Islet precursor cell (in vitro differentiated cells): ENCODE measurements around the gene DOCK3.
"Not testable (repeated sequence)": the region's sequence is repeated elsewhere in the genome, so short reads cannot be mapped to it uniquely, and the experiment has no call there.

Source experiments
- DNase-seq: peaks from one replicate; pipeline ENCODE4 v3.0.0-alpha.2; 2018

The DOCK3 gene

DNA sequence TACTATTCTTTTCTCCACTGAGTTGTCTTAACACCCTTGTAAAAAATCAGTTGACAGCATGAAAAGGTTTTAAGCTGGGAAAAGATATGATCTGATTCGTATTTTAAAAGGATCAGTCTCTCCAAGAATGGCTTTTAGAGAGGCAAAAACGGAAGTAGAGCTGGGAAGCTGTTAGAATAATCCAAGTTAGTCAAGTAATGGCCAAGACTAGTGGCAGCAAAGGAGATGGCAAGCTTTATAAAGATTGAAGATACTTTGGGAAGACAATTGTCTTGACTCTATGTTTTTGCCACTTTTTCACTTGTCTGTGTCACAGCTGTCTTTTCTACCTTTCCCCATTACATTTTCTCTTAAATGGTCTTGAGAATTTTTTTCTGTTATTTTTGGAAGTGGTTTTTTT lies 466.8 kb downstream of the DOCK3 start:
- DNase-seq: no peak

DNA sequence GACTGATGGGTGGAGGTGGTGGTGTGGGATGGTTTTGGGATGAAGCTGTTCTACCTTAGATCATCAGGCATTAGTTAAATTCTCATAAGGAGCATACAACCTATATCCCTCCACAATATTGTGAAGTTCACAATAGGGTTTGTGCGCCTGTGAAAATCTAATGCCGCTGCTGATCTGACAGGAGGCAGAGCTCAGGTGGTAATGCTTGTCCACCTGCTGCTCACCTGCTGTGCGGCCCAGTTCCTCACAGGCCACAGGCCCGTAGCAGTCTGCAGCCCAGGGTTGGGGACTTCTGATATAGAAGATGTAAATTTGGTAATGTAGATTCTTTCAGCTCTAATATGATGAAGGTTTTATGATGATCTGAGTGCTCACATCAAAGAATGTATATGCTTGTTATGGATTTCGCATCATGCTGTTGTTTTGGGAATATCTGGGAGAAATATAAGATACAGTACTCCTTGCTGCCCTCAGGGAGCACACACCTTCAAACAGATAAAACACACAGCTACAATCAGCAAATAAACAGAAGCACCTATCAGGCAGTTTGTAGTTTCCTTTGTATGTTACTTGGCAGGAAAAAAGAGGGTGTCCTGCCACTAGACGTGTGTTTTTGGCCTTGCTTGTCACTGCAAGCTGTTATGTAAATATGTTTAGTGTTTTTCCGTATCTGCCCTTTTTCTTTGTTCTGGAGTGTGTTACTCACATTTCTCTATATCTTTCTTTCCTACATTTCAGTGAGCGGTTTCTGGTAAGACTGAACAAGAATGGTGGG lies 471.3 kb downstream of the DOCK3 start:
- no peak for DNase-seq

DNA sequence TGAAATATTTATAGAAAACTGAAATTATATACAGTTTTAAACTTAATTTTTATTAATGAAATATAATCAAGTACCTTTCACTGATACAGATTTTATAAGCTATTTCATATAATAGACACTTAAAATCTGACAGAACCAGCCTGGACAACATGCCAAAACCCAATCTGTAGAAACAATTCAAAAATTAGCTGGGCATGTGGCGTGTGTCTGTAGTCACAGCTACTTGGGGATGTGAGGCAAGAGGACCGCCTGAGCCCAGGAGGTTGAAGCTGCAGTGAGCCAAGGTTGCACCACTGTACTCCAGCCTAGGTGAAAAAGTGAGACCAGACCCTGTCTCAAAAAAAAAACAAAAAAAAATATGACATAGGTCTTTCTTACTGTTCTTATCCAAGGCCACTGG lies 472.1 kb downstream of the DOCK3 start:
- no peak for DNase-seq

DNA sequence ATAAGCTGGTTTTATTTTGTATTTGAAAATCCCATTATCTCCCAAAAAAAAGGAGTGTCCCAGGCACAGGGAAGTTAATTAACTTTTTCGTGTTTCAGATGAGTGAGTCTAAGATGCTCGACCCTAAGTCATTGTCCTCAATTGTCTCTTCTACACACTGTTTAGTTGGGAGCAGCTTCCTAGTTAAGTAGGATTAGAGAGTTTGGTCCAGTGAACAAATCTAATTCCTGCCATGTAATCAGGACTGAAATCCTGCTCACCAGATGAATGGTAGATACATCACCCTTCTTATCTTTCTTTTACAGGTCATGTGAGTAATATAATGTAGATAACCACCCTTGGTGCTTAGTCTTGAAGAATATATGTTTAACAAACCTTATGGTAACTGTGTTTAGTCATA lies 481.4 kb downstream of the DOCK3 start:
- DNase-seq: no peak

DNA sequence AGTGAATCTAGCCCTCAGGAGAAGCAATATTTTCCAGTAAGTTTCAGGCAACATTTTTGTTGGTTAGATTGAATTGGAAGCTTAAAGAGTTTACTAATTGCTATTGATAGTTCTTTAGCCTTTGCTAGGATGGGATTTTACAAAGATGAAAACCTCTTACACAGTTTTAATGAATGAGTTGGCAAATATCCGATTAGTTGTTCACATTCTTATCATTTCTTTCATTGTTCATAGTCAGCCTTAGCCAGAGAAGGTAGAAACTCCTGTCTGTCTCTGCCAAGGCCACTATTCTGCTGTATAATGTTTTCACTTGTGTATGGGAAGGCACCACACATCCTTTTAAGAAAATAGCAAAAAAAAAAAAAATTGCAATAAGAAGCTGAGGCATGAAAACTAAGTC lies 488.3 kb downstream of the DOCK3 start:
- no peak for DNase-seq

DNA sequence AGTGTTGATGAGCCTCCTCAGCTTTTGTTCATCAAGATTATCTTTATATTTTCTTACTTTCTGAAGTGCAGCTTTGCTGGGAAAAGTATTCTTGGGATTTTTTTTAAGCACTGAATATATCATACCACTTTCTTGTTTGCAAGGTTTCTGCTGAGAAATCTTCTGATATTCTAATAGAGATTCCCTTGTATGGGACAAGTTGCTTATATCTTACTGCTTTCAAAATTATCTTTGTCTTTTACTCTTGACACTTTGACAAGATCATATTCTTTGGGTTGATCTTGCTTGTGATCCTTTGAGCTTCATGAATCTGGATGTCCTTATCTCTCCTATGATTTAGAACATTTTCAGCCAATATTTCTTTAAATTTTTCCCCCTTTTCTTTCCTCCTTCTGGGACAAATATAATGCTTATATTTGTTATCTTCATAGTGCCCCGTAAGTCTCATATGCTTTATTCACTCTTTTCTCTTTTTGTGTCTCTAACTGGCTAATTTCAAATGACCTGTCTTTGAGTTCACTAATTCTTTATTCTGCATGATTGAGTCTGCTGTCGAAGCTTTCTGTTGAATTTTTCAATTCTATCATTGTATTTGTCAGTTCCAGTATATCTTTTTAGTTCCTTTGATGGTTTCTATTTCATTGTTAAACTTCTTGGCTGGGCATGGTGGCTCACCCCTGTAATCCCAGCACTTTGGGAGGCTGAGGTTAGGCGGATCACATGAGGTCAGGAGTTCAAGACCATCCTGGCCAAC lies 499.0 kb downstream of the DOCK3 start:
- DNase-seq: no peak

DNA sequence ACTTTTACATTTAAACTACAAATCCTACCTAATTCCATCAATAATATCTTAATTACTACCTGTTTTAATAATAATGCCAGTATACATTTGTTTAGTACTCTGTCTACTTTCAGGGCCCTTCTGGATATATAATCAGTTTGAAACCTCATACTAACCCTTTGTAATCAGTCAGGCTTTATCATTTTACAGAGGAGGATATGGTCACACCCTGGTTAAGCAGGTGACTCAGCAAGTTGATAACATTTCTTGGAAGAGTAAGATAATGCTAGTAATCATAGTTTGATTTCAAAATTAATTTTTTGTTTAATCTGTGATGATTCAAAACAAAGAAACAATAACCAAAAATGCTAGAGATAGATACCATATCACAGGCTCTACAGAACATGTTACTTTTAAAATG lies 502.2 kb downstream of the DOCK3 start:
- DNase-seq: no peak

DNA sequence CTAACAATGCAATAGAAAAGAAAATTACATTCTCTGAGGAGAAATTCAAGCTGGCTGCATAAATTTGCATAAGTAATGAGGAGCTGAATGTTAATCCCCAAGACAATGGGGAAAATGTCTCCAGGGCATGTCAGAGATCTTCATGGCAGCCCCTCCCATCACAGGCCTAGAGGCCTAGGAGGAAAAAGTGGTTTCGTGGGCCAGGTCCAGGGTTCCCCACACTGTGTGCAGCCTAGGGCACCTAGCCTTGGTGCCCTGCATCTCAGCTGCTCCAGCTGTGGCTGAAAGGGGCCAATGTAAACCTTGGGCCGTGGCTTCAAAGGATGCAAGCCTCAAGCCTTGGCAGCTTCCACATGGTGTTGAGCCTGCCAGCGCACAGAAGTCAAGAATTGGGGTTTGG lies 511.7 kb downstream of the DOCK3 start:
- not testable (repeated sequence) for DNase-seq

DNA sequence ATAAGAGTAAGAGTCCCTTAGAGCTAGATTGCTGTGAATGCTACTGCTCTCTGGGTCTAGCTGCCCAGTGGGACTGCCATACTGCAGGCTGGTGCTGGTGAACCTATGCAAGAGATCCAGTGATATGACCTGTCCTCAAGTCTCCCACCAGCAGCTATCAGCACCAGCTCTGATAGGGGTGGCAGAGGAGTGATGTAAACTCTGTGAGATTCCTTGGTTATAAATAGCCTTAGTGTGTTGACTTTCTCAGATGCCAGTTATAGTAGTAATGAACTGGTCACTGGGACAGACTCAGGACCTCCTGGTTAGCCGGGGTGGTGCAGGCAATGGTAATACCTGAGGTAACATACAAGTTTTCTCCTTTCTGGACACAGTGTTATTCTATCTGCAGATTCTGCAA lies 515.5 kb downstream of the DOCK3 start:
- no peak for DNase-seq

DNA sequence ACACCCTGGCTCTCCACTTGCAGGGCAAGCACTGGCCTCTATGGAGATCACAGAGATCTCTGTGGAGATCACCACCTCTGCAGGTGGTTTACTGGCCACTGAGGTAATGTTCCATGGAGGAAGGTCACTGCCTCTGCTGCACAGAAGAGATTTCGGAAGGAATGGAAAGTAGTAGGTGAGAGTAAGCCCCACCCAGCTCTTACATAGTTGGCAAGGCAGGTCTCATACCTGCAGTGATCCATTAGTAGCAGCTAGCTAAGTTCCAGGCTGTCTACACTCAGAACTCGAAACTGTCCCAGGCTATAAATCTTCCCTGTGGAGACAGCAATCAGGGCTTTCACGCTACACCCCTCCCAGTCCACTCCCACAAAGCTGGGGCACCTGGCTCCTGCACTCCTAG lies 516.1 kb downstream of the DOCK3 start:
- no peak for DNase-seq

DNA sequence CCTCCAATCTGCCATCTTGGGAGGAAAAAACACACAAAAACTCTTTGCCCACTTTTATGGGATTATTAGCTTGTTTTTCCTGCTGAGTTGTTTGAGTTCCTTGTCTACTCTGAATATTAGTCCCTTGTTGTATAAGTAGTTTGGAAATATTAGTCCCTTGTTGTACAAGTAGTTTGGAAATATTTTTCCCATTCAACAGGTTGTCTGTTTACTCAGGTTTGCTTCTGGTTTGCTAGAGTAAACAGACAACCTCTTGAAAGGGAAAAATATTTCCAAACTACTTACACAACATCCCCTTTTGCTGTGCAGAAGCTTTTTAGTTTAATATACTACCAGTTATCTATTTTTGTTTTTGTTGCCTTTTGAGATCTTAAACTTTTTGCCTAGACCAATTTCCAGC lies 517.0 kb downstream of the DOCK3 start:
- no peak for DNase-seq

DNA sequence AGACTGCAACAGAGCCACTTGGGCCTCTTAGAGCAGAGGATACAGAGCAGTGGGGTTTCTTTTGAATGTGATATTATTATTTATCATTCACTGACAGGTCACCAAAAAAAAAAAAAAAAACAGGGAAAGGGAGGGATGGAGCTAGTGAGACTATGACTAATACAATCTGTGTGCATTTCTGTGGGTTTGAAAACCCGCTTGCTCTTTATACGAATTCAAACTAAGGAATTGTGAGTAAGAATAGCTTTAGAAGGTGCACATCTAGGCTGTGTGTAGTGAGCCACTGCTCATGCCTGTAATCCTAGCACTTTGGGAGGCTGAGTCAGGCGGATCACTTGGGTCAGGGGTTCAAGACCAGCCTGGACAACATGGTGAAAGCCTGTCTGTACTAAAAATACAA lies 523.8 kb downstream of the DOCK3 start:
- DNase-seq: no peak

DNA sequence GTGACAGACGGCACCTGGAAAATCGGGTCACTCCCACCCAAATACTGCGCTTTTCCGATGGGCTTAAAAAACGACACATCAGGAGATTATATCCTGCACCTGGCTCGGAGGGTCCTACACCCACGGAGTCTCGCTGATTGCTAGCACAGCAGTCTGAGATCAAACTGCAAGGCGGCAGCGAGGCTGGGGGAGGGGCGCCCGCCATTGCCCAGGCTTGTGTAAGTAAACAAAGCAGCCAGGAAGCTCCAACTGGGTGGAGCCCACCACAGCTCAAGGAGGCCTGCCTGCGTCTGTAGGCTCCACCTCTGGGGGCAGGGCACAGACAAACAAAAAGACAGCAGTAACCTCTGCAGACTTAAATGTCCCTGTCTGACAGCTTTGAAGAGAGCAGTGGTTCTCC lies 524.6 kb downstream of the DOCK3 start:
- not testable (repeated sequence) for DNase-seq

DNA sequence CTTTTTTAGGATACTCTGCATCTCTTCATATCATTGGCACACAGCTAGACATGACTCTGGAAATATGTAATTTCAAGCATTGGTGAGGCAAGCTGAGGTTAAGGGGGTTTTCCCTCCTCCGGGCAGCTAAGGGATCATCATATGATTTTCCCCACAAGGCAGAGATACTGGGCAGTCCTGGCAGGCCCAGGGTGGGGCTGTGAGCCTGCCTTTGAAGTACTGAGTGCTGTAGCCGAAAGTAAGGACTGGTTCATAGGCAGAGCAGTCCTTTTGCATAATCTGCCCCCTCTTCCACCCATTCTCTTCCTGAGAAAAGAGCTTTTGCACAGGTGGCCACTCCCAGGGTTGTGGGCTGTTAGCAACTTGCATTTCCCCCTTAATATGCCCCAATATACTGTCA lies 541.6 kb downstream of the DOCK3 start:
- DNase-seq: no peak

DNA sequence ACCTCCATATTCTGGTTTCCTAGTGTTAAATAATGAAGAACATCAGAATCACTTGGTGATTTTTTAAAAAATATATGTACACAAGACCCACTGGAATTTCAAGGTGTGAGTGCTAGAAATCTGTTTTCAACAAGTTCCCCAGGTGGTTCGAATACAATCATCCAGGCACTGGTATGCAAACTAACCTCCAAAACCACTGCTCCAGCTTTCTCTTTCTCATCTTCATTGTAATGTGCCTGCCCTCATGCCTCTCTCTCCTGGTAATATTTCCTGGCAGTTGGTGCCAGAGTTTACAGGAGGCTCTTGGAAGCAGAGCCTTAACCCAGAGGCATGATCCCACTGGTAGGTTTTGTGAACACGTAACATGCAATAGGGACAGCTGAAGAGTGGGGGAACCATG lies 547.2 kb downstream of the DOCK3 start:
- DNase-seq: no peak

DNA sequence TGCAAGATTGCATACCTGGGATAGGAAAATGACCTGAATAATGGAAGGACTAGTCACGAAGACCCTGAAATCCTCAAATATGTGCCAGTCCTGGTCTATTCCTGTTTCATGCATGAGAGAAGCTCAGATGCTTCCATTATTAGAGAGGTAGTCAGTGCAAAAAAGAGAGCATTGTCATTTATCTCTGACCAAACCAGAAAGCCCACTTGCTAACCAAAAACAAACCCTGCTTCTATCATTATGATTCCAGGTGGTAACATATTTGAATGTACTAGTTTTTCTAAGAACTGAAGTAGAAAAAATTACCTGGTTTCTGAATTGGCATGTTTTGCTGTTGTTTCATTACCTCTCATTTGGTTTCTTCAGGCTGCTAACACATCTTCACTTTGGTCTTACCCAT lies 549.6 kb downstream of the DOCK3 start:
- DNase-seq: no peak

DNA sequence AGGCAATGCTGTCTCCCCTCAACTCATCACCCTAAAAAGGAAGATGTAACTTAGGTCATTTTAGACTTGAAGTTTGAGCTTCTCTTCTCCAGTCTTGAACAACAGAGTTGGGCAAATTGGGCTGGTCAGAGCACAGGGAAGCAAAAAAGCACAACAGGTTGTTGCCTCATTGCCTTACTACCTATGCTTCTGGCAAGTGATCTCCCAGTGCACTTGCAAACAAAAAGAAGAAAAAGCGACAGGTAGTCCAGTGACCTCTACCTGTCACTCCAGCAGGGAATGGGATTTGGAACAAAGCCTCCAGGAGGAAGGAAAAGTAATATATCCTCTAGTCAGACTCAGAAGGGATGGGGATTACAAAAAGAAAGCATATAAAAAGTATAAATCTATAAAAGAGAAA lies 550.1 kb downstream of the DOCK3 start:
- no peak for DNase-seq

DNA sequence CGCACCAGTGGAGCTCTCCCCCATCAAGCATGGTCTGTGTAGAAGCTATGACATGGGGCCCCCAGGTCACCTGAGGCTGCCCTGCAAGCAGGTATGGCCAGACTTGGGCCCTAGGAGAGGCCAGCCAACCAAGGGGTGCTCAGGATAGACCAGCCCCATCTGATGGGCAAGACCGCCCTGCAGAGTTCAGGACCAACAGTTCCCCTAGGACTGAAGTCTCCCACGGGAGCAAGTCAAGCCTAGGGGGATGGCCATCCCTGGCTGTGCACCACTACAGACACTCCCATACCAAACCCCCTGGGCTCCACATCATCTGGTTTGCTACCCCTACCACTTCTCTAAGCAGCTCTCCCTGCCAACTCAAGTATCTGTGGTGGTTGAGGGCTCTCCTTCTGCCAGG lies 568.2 kb downstream of the DOCK3 start:
- DNase-seq: no peak

DNA sequence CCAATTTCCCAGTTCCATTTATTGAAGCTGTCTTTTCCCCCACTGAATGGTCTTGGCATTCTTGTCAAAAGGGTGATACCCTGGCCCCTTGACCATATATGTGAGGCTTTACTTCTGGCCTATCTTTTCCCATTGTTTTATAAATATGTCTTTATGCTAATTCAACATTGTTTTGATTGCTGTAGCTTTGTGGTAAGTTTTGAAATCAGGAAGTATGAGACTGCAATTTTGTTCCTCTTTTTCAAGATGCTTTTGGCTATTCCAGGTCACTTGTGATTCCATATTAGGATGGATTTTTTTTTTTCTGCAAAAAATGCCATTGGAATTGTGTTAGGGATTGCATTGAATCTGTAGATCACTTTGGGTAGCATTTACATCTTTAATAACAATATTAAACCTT lies 569.2 kb downstream of the DOCK3 start:
- no peak for DNase-seq

DNA sequence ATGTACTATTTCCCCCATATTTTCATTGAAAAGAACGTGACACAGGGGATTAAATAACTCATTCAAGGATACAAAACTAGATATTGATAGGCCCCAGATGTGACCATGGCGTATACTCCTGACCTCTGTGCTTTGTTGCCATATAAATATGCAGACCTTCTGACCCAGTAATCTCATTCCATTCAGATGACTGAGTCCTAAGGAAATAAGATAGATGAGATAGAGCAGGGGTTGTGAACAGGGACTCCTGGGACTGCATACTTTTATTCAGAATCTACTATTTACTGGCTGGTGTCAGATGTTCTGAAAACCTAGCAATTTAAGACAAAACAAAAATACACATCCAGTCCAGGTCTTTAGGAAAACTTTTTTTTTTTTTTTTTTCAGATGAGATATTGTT lies 571.1 kb downstream of the DOCK3 start:
- DNase-seq: no peak

DNA sequence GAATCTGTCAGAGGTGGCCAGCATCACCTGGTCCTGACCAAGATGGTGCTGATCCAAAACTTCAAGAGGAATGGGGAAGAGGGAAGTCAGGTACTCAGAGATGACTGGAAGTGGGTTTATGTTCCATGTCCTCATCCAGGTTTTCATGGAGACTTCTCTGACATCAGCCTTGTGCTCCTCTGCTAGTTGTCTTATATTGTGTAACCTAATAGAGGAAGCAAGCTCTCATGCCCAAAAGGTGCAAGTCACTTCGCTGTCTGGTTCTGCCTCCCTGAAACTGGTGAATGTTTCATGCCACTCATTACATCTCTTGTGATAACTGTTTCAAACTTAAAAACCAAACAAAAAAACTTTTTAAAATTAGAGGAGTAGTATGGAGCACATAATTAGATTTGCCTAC lies 583.1 kb downstream of the DOCK3 start:
- DNase-seq: no peak

DNA sequence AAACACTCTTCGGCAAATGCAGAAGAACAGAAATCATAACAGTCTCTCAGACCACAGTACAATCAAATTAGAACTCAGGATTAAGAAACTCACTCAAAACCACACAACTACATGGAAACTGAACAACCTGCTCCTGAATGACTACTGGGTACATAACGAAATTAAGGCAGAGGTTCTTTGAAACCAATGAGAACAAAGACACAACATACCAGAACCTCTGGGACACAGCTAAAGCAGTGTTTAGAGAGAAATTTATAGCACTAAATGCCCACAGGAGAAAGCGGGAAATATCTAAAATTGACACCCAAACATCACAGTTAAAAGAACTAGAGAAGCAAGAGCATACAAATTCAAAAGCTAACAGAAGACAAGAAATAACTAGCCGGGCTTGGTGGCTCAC lies 589.4 kb downstream of the DOCK3 start:
- DNase-seq: not testable (repeated sequence)

DNA sequence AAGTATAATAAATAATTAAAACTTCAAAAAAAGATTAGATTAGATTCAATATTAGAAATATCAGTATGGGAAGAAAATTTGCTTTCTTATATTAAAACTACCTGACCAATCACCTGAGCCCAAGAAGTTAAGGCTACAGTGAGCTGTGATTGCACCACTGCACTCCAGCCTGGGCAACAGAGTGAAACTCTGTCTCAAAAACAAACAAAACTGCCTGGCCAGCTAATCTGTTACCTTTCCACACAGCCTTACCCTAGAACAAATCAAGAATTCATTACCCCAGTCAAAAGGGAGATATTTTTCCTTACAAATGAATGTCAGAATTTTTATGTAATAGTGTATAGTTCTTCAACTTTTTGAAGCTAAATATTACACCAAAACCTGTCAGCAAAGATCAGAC lies 593.4 kb downstream of the DOCK3 start:
- no peak for DNase-seq

DNA sequence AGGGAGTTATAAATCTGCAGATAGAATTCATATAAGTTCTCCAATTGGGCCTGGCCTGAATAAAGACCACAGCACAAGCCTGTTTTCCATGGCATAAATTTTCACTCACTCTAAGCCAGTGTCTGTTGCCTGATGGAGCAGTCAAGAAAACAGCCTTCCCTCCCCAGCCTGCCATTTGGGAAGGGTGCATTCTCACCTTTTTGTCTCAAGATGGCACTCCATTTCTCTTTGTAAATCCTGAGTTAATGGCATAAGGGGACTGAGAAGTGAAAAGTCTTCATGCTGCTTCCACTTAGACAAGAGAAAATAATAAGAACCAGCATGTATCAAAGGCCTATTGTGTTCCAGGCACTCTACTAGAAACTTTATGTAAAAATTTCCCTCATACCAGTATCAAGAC lies 594.7 kb downstream of the DOCK3 start:
- DNase-seq: no peak

DNA sequence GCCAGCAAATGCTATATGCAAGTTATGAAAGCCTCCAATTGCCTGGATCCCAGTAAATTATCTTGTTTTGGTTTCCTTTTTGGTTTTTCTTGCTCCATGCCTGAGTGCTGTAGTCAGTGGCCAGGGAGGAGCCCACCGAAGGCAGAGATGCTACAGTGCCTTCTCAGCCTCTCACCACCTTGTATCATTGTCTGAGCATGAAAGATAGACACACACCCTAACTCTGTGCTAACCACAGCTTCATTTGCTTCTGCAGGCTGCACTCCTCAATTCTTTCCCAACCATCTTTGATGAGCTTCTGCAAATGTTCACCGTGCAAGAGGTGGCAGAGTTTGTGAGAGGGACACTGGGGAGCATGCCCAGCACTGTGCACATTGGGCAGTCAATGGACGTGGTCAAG lies 595.8 kb downstream of the DOCK3 start:
- no peak for DNase-seq
